Renal cortex interstitium (tissue), 15 donors: ENCODE data around the gene SSTR5. TPM values are rescaled to one million over a fixed set of nuclear protein-coding genes. Genes with fewer than 3 reads are reported as not detected.
"Not testable (repeated sequence)": the region's sequence is repeated elsewhere in the genome, so short reads cannot be mapped to it uniquely, and the experiment has no call there.

Source experiments
- DNase-seq, 11 donors: peaks; one replicate each; pipeline ENCODE4 v3.0.0-alpha.2; 2013; ENCODE audit warnings: low read depth in 9 of 11, low spot score in 4 of 11; ENCODE audit errors: extremely low read depth in 1 of 11
- long read RNA-seq, 16 experiments: transcript quantifications; one replicate each; lab custom pipeline, GENCODE V29; 2026
- polyA plus RNA-seq, 3 donors: library from polyadenylated mRNA; unstranded; fragments of 120-200 nt; gene quantifications; one replicate each; pipeline ENCODE4 v1.2.1, GENCODE V29; 2013; ENCODE audit not compliant: insufficient read length in 3 of 3

Gene SSTR5
- polyA plus RNA-seq: under 1 TPM; 0.13 to 0.39 (median 0.14) TPM
- long read RNA-seq, donor 1: 0 reads
- long read RNA-seq, donor 2: 0 reads
- long read RNA-seq, donor 3: 0 reads
- long read RNA-seq, donor 4: 0 reads
- long read RNA-seq, donor 5: 0 reads
- long read RNA-seq, donor 6: 0 reads
- long read RNA-seq, donor 7: 0 reads
- long read RNA-seq, donor 8: 0 reads
- long read RNA-seq, donor 9: 0 reads
- long read RNA-seq, donor 10: 0 reads
- long read RNA-seq, donor 11: 0 reads
- long read RNA-seq, donor 12: 0 reads
- long read RNA-seq, donor 13: 0 reads
- long read RNA-seq, donor 14: 0 reads
- long read RNA-seq, donor 15: 0 reads
- long read RNA-seq, donor 16, partial matches to known transcripts: 0 of 1 reads
- long read RNA-seq, donor 16, other reads (novel, unspliced or antisense): 0 of 1 reads

DNA sequence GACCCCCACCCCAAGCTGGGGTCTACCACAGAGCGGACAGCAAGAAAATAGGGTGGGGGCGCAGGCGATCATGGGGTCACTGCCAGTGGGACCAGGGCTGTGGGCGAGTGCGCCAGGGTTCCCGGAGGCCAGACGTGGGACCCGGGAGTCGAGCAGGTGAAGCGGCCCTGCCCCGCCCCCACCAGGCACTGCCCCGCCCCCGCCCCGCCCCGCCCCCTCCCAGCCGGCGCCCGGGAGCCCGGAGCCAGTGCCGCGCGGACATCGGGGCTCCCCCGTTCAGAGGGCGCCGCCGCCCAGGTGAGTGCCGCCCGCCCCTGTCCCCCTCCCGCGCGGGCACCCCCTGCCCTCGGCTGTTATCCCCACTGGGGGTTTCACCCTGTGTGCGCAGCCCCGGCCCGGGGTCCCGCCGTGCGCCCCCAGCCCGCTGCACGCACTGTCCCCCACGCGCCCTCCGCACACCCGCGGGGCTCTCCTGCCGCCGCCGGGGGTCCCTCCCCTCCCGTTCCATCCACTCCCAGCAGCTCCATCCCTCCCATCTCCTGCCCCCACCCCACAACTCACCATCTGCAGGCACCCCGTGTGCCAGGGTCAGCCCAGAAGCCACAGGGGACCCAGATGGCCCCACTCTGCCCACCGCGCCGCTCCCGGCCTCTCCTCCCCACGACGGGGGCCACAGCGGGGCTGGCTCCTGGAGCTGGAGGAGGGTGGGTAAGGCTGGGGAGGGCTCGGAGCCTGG is at the start of gene SSTR5:
SSTR5 (plus strand) TSS at position 222 of the 736 bp plus-strand sequence. CDS start 6,122 bp downstream, outside the sequence.
- DNase-seq: no peak

DNA sequence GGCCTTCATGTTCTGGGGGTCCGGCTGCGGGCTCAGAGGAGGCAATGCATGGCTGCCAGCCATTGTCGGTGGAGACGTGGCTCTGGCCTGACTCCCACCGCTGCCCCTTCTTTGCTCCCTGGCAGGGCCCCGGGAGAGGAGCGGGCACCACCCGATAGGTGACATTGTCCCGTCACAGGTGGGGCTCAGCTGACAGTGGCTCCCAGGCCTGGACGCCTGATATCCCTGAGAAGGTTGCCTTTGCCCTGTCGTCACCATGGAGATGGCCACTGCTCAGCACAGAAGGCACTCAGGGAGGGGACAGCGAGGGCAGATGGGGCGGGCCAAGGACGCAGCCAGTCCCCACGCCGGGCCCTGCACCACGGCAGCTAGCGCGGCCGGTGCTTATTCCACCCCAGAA is 48.4 kb upstream of the SSTR5 start:
- no peak for DNase-seq

DNA sequence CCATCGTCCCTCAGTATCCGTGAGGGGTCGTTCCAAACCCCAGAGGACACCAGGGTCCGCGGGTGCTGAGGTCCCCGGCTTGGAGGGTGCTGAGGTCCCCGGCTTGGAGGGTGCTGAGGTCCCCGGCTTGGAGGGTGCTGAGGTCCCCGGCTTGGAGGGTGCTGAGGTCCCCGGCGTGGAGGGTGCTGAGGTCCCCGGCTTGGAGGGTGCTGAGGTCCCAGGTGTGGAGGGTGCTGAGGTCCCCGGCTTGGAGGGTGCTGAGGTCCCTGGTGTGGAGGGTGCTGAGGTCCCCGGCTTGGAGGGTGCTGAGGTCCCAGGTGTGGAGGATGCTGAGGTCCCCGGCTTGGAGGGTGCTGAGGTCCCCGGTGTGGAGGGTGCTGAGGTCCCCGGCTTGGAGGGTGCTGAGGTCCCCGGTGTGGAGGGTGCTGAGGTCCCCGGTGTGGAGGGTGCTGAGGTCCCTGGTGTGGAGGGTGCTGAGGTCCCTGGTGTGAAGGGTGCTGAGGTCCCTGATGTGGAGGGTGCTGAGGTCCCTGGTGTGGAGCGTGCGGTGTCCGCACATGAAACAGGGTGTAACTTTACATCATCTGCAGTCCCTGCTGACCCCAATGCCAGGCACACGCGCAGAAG is 47.3 kb upstream of the SSTR5 start:
- not testable (repeated sequence) for DNase-seq

DNA sequence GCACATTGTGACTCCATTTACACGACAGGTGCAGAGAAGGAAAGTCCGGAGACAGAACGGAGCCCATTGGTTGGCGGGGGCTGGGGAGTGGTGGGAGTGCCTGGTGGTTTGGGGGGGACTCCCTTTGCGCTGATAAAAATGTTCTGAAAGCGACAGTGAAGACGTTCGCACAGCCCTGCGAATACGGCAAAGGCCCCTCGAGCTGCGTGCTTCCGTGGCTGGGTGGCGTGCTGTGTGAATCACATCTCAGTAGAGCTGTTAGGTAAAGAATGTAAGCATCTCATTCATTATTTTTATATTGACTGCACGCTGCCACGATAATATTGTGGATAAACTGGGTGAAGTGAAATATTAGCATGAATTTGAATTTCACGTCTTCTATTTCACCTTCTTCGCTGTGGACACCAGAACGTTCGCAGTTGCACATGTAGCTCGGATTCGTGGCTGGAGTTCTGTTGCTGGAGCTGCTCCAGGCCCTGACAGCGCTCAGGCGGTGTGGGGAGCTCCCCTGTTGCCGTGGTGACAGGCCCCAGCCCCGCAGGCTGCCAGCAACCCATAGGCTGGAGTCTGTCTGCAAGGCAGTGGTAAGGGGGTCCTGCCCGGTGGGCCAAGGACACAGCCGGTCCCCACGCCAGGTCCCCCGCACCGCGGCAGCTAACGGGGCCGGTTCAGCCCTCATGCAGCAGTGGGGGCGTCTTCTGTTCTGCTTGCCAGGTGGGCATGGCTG is 46.3 kb upstream of the SSTR5 start:
- DNase-seq: no peak

DNA sequence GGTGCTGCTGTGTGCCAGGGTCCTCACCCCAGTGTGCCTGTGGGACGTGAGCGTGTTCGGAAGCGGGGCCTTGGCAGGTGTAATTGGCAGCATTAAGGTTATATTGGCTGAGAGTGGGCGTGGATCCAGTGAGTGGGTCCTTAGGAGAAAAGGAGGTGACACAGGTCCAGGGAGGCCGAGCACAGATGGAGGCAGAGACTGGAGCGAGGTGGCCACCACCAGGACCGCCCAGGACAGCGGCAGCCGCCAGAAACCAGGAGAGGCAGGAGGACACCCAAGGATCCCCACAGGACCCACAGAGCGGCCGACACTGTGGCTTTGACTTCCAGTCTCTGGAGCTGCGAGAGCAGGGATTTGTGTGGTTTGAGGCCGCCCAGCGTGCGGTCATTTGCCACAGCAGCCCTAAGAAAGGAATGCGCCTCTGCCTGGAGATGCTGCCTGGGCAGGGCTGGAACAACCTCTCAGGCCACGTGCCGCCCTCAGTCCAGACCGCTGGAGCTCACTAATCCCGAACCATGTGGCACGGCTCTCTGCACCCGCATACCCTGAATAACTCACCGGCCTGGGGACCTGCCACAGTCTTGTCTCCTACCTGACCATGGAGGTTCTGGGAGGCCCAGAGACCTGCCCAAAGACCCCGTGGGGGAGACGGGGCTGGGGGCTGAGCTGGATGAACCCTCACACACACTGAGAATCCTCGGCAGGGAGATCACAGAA is 45.6 kb upstream of the SSTR5 start:
- DNase-seq: no peak

DNA sequence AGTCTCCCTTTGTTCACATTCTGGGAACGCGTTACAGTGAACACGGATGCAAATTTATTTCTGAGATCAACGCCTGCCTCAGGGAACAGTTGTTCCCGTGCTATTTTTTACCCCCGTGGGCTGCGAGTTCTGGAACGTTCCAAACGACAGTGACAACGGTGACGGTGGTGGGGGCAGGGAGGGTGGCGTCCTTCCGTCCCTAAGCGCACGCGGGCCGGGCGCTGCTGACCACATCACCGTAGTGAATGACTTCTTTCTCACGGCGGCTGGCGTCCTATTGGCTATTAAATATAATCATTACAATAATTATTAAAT is 45.1 kb upstream of the SSTR5 start:
- no peak for DNase-seq

DNA sequence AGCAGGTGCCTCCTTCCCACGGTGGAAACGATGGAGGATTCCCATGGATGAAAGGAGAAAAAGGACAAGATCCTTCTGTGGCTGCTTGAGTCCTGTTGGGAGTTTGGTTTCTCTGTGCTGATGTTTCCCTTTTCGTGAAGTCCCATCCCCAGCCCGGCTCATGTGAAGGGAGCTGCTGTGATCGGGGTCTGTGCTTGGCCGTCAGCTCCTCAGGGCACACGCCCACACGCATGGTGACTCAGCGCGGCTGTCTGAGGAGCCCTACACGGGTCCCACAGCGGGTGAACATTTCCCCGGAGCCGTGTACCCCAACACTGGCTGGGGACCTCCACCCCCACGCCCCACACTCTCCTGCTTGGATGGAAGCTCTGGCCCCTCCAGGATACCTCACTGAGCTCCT is 44.5 kb upstream of the SSTR5 start:
- no peak for DNase-seq

DNA sequence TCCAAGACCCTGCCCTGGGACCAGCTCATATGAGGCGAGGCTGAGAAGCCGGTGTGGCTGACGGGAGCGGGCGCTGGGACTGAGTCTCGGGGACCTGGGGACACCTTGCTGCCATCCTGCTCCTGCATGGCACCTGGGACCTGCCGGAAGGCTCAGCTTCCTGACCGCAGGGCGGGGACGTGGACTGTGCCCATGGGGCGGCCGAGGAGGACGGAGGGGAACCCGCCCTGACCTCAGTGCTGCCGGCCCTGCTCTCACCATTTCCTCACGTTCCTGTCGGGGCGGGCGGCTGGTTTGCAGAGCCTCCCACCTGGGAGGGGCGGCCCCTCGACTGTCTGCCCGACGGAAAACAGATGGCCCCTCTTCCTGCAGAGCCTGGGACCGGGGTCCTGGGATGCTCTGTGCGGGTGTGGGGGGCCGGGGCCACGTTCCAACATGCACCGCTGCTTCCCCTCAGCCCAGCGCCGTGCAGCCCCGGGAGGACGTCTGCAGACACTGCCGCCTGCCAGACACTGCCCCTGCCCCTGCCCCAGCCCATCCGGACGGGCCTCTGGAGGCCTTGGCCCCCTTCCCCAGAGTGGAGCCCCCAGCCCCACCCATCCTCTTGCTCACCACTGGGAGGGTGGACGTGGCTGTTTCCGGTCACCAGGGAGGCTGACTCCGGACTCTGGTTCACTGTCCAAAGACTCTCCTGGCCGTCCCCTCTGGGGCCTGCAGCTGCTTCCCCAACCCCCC is 43.9 kb upstream of the SSTR5 start:
- DNase-seq: no peak

DNA sequence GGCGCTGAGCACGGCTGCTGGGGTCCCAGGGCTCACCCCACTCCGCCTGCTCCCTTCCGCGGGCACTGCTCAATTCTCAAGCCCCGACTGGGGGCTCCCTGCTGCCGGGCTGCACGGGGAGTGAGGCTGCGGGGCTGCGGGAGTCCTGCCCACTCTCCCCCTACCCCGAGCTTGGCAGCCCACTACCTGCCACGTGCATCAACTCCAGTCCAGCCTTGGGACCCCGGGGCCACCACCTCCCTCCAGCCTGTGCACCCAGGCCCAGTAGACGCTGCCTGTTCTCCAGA is 43.3 kb upstream of the SSTR5 start:
- DNase-seq: no peak

DNA sequence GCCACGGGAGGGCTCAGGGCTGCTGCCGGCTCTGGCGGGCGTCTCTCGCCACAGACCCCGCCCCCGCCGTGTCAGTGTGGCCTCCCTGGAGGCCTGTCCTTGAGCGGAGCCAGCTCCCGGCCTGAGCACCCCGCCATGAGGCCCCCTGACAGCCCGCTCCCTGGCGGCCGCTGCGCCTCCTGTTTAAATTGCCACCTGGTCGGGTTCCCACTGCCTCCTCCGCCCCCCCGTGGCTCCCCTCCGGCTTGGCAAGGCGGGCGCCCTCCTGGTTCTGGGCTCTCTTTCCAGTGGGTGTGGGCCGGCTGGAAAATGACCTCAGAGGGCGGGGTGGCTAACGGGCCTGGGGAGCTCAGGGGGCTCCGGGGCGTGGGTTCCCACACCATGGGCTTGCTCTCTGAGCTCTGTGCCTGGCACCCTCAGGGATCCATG is 42.1 kb upstream of the SSTR5 start:
- DNase-seq: no peak

DNA sequence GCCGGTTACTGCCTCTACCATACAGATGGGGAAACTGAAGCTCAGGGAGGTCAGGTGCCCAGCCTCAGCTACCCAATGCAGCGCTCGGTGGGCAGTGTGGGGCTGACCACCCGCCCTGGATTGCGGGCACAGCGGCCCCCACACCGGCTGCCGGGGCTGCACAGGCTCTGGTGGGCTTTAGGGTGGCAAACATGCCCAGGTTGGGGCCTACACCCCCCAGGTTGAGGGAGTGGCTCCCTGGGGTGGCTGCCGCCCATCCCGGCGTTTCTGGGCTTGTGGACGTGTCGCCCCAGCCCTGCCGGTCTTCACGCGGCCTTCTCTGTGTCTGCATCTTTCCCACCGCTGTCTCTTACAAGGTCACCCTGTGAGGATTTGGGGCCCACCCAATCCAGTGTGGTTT is 40.9 kb upstream of the SSTR5 start:
- no peak for DNase-seq

DNA sequence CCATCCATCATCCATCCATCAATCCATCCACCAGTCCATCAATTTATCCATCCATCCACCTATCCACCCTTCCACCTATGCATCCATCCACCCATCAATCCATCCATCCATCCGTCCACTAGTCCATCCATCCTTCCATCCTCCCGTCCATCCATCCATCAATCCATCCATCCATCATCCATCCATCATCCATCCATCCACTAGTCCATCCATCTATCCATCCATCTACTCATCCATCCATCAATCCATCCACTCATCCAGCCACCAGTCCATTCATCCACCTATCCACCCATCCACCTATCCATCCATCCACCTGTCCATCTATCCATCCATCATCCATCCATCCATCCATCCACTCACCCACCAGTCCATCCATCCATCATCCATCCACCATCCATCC is 39.9 kb upstream of the SSTR5 start:
- no peak for DNase-seq

DNA sequence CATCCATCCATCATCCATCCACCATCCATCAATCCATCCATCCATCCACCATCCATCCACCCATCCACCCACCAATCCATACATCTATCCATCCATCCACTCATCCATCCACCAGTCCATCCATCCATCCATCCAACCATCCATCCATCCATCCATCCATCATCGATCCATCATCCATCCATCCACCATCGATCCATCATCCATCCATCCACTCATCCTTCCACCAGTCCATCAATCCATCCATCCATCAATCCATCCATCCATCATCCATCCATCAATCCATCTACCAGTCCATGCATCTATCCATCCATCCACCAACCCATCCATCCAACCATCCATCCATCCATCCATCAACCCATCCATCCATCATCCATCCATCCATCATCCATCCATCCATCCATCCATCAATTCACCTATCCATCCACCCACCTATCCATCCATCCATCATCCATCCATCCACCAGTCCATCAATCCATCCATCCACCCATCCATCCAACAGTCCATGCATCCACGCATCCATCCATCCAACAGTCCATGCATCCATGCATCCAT is 39.3 kb upstream of the SSTR5 start:
- DNase-seq: no peak

DNA sequence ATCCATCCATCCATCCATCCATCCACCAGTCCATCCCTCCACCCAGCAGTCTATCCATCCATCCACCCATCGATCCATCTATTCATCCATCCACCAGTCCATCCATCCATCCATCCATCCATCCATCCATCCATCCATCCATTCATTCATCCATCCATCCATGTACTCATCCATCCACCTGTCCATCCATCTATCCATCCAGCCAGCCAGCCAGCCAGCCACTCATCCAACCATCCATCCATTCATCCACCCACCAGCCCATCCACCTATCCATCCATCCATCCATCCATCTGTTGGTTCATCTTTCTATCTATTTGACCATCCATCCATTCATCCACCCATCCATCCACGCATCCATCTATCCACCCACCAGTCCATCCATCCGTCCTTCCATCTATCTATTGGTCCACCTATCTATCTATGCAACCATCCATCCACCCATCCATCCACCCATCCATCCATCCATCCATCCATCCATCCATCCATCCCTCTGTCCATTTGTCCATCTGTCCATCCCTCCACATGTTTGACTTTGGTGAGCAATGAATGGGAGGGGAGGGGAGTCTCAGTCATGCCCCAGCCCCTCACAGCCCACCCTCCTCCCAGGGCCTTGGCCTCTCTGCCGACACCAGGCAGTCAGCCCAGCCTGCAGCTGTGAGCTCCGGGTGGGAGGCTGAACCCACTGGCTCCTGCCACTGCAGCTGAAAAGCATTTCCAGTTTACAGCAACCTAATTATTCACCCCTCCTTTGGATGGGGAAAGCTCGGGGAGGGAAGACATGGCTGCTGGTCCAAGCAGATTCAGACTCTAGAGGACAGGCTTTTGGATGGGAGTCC is 38.1 kb upstream of the SSTR5 start:
- DNase-seq: no peak

DNA sequence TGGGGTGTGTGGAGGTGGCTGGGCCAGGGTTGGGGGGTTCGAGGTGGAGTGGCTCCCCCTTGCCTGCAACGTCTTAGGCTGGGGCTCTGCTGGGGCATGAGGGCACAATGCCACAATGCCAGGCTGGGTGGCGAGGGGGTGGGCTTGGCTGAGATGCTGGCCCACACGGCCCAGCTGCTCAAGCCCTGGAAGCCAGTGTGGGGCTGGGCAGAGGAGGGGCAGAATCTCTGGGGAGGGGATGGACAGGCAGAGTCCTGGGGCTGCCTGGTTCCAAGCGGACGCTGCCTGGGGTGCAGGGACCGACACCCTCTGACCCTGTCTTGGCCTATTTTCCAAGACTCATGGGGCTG is 37.5 kb upstream of the SSTR5 start:
- DNase-seq: no peak

DNA sequence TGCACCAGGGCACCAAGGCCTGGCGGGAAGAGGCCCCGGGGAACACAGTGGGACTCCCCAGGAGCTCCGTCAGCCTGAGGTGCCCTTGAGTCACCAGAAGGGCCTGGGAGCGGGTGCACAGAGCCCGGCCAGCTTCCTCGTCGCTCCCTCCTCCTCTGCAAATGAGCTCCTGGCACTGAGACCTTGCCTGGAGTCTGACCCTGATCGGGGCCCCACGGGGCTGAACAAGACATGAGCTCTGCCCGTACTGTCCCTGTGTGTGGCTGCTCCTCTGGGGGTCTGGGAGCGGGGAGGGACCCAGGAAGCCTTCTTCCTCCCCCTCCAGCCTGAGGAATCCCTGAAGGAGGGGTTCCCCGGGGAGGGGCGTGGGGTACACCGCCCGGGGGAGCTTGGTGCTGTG is 36.4 kb upstream of the SSTR5 start:
- DNase-seq: no peak

DNA sequence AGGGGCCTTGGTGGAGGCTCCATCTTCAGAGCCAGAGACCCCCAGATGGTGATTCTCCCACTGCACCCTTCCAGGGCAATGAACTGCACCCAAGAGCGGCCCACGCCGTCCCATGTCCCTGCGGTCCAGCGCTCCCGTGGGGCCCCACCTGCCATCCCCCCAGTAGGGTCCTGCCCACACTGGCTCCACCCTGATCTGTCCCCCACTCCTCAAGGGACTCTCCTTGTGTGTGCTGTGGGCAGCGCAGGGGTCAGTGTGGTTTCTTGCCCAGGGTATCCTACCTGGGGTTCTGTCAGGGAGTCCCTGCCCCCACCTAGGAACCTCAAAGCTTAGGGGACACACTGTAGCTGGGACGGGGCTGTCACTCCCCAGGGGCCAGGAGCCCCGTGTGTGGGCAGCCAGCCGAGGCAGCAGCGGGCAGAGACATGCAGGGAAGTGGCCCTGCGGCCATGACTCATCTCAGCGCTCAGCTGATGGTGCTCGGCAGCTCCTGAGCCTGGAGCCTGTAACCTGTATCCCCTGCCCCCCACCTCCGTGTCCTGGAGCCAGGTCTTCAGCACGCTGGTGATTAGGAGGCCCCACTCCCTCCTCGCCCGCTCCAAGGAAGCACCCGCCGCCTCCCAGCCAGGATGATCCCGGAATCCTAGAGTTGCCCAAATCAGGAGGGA is 35.7 kb upstream of the SSTR5 start:
- DNase-seq: no peak
